IMR-90 (cell line): ENCODE measurements around the gene CACNA1F.

Experiments
- CHD1 ChIP-seq: IDR thresholded peaks from 2 replicates; pipeline ENCODE4 v1.6.1; 2012; ENCODE audit warnings: low read depth, low read length, improper control_type of control experiment
- CTCF ChIP-seq: conservative IDR thresholded peaks from 2 replicates; pipeline ENCODE4 v1.5.1; 2012; ENCODE audit warnings: mild to moderate bottlenecking, low read depth, low read length, improper control_type of control experiment
- FOS ChIP-seq: fragments of 150-350 bp; IDR thresholded peaks from 2 replicates; pipeline ENCODE4 v1.6.1; 2016; ENCODE audit warnings: low read depth, low read length
- RAD21 ChIP-seq: IDR thresholded peaks from 2 replicates; pipeline ENCODE4 v1.6.1; 2012; ENCODE audit warnings: low read length, improper control_type of control experiment
- SMC3 ChIP-seq: fragments of 150-350 bp; IDR thresholded peaks from 2 replicates; pipeline ENCODE4 v1.6.1; 2016; ENCODE audit warnings: low read depth, mild to moderate bottlenecking, antibody characterized with exemption, low read length, moderate library complexity

GRCh38 chrX:49268702-49269009 lies 35.5 kb upstream of the CACNA1F start:
- no peak for TF ChIP-seq CTCF
- TF ChIP-seq FOS = no peak
- no peak for TF ChIP-seq SMC3
- no peak for TF ChIP-seq RAD21
- TF ChIP-seq CHD1 = no peak
